ENCODE data around the gene TBC1D8. TPM values are rescaled to one million over a fixed set of nuclear protein-coding genes. Genes with fewer than 3 reads are reported as not detected.

The TBC1D8 gene
- total and polyA plus RNA-seq, 12 donors, result 7.6 to 17.2 (median 10.8) TPM

DNA sequence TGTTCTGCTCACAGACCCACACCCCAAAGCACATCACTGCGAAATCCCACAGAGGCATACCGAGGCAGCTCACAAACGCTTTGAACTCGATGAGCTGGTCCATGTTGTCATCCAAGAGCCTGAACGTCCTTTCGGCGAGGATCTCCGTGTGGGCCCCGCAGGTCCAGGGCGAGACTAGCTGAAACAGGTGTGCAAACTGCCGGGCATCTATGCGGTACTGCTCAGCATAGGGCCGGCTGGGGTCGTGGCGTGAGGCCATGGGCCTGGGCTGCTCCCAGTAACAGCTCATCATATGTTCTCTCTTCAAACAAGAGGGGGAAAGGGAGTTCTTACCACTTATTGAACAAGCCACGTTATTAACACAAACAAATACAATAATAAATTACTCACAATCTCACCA is 129.0 kb downstream of the TBC1D8 start:
- Histone ChIP-seq H3K4me1 (replicated peaks in 1 of 2) (no peaks in the 10 kb centered on the region), H3K27ac (no peak overlapping the region), H3K9me3 (replicated peaks in 1 of 3) (no peaks in the 10 kb centered on the region), H3K27me3 (no peaks in the 10 kb centered on the region), H3K4me3 (no peak overlapping the region), H3K36me3 (replicated peaks in 1 of 2) (peaks cover 0 to 7% of the 10 kb centered on the region in 2 donors)
- TF ChIP-seq POLR2A (IDR thresholded peaks at IDR 0.05), result no peak
- no peak for TF ChIP-seq CTCF (IDR thresholded peaks at IDR 0.05)
- intact Hi-C loops (cut with DNase I), result no loop called here
- DNase-seq, result no peak
- WGBS, 4 donors, result 84 to 92% (median 91%) methylated on average over 7 to 16 of the region's 16 CpGs

GRCh38 chr2:101018934-101019333 is 132.2 kb downstream of the TBC1D8 start:
- peaks cover 0 to 7% of the 10 kb centered on the region in 2 donors for H3K36me3 ChIP-seq (replicated peaks in 1 of 2)

GRCh38 chr2:101017371-101017770 is 133.8 kb downstream of the TBC1D8 start:
- Histone ChIP-seq H3K27ac (no peak overlapping the region), H3K4me1 (replicated peaks in 1 of 2) (no peaks in the 10 kb centered on the region), H3K9me3 (replicated peaks in 1 of 3) (no peaks in the 10 kb centered on the region), H3K36me3 (replicated peaks in 1 of 2) (peaks cover 0 to 7% of the 10 kb centered on the region in 2 donors), H3K27me3 (no peaks in the 10 kb centered on the region), H3K4me3 (no peak overlapping the region)
- intact Hi-C loops (cut with DNase I), result no loop called here
- TF ChIP-seq POLR2A (IDR thresholded peaks at IDR 0.05) (no peak), CTCF (IDR thresholded peaks at IDR 0.05) (no peak)
- WGBS, 4 donors, result 86 to 91% (median 88%) methylated on average over 3 of the region's 3 CpGs
- no peak for DNase-seq

More at GRCh38 chr2:101018934-101019333, 132.2 kb downstream of the TBC1D8 start:
- no peak overlapping the region for H3K4me3 ChIP-seq
- H3K27me3 ChIP-seq, result no peaks in the 10 kb centered on the region
- intact Hi-C loops (cut with DNase I), result no loop called here
- H3K9me3 ChIP-seq (replicated peaks in 1 of 3), result no peaks in the 10 kb centered on the region
- no peak for TF ChIP-seq POLR2A (IDR thresholded peaks at IDR 0.05)
- no peak for TF ChIP-seq CTCF (IDR thresholded peaks at IDR 0.05)
- DNase-seq, result no peak
- H3K4me1 ChIP-seq (replicated peaks in 1 of 2), result no peaks in the 10 kb centered on the region
- H3K27ac ChIP-seq, result no peak overlapping the region
- 59 to 77% (median 66%) methylated on average over 8 of the region's 8 CpGs for WGBS, 4 donors

- TF ChIP-seq POLR2A (IDR thresholded peaks at IDR 0.05) (no peak), CTCF (IDR thresholded peaks at IDR 0.05) (no peak)
- H3K27ac ChIP-seq, result no peak overlapping the region
- no peak overlapping the region for H3K4me3 ChIP-seq
- no peaks in the 10 kb centered on the region for H3K4me1 ChIP-seq (replicated peaks in 1 of 2)
- H3K36me3 ChIP-seq (replicated peaks in 1 of 2), result peaks cover 0 to 23% of the 10 kb centered on the region in 2 donors
- H3K9me3 ChIP-seq (replicated peaks in 1 of 3), result no peaks in the 10 kb centered on the region
- no peaks in the 10 kb centered on the region for H3K27me3 ChIP-seq
- 92 to 97% (median 93%) methylated on average over 6 of the region's 6 CpGs for WGBS, 4 donors
- intact Hi-C loops (cut with DNase I), result loop anchor here in 1 of 2 donors (5.0 kb wide), 2 partner anchors 138 to 188 kb away; partner anchors contain the start of gene TBC1D8
- no peak for DNase-seq
Measured at GRCh38 chr2:101014264-101014857, 136.8 kb downstream of the TBC1D8 start.
